Measurements from ENCODE around the gene TMEM245. TPM values are rescaled to one million over a fixed set of nuclear protein-coding genes. Genes with fewer than 3 reads are reported as not detected.

Gene TMEM245
- total RNA-seq, 1 experiment from 2014 or later: 54.0 TPM

DNA sequence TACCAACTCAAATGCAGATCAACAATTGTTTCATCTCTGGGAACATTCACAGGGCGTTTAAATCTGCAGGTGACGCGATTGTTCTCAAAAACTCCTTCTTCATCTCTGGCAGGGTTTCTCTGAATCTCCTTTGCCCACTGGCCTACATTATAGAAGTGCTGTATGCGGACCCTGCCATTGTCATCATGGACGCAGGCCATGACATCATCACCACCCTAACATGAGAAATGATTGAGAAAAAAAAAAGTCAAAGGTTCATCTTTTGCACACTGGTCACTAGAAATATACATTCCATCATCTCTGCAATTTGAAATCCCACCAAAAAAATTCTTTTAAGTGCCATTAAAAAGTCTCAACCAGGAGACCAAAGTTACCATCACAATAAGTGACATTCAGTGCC, 21.6 kb upstream of the TMEM245 start:
- POLR2A ChIA-PET: no interaction called here
- no peak for DNase-seq (ENCODE audit: low read depth, low spot score)

DNA sequence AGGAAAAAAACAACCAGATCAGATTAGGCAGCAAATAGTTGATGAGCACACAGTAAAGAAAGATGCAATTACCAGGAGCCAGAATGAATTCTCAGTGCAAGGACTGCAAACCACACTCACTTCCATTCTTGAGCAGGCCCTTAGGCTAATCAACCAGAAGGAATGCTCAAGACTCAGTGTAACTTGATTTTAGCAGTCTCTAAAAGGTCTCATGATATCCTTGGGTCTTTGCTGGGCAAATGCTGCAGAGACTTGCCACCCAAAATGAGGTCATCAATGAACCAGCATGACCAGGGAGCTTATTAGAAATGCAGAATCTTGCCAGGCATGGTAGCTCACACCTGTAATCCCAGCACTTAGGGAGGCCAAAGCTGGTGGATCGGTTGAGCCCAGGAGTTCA, 20.1 kb upstream of the TMEM245 start:
- no peaks in the 10 kb centered on the region for H3K4me1 ChIP-seq (ENCODE audit: control insufficient read depth, insufficient read depth, low read length)
- H3K4me3 ChIP-seq (ENCODE audit: low read depth in 2 of 2, low read length in 2 of 2): no peak overlapping the region
- ATAC-seq: no peak
- H3K27me3 ChIP-seq (ENCODE audit: control insufficient read depth, insufficient read depth, low read length): no peaks in the 10 kb centered on the region
- no peak overlapping the region for H3K27ac ChIP-seq (ENCODE audit: low read length)
- no peaks in the 10 kb centered on the region for H3K36me3 ChIP-seq (ENCODE audit: control insufficient read depth, insufficient read depth, low read length)
- POLR2A ChIA-PET: no interaction called here
- intact Hi-C loops (cut with micrococcal nuclease; ENCODE audit: unreplicated experiment) (no loop called here), in situ Hi-C loops (cut with HindIII; ENCODE audit: low pct_unique_long_range_greater_than_20kb, low sequenced_read_pairs) (no loop called here)
- CTCF ChIA-PET: no interaction called here
- TF ChIP-seq TCF7L2 (IDR thresholded peaks at IDR 0.05; ENCODE audit: low read depth, low read length) (no peak), POLR2AphosphoS5 (IDR thresholded peaks at IDR 0.05; ENCODE audit: low read depth, low read length) (no peak), SIN3A (IDR thresholded peaks at IDR 0.05; ENCODE audit: borderline replicate concordance, insufficient read depth, low read depth, low read length) (no peak)
- TF ChIP-seq, protein P1, sequence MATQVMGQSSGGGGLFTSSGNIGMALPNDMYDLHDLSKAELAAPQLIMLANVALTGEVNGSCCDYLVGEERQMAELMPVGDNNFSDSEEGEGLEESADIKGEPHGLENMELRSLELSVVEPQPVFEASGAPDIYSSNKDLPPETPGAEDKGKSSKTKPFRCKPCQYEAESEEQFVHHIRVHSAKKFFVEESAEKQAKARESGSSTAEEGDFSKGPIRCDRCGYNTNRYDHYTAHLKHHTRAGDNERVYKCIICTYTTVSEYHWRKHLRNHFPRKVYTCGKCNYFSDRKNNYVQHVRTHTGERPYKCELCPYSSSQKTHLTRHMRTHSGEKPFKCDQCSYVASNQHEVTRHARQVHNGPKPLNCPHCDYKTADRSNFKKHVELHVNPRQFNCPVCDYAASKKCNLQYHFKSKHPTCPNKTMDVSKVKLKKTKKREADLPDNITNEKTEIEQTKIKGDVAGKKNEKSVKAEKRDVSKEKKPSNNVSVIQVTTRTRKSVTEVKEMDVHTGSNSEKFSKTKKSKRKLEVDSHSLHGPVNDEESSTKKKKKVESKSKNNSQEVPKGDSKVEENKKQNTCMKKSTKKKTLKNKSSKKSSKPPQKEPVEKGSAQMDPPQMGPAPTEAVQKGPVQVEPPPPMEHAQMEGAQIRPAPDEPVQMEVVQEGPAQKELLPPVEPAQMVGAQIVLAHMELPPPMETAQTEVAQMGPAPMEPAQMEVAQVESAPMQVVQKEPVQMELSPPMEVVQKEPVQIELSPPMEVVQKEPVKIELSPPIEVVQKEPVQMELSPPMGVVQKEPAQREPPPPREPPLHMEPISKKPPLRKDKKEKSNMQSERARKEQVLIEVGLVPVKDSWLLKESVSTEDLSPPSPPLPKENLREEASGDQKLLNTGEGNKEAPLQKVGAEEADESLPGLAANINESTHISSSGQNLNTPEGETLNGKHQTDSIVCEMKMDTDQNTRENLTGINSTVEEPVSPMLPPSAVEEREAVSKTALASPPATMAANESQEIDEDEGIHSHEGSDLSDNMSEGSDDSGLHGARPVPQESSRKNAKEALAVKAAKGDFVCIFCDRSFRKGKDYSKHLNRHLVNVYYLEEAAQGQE (IDR thresholded peaks at IDR 0.05; ENCODE audit: insufficient read depth in 1 of 2, low read depth in 2 of 2, low read length in 1 of 2): no peak
- TF ChIP-seq, protein P2, sequence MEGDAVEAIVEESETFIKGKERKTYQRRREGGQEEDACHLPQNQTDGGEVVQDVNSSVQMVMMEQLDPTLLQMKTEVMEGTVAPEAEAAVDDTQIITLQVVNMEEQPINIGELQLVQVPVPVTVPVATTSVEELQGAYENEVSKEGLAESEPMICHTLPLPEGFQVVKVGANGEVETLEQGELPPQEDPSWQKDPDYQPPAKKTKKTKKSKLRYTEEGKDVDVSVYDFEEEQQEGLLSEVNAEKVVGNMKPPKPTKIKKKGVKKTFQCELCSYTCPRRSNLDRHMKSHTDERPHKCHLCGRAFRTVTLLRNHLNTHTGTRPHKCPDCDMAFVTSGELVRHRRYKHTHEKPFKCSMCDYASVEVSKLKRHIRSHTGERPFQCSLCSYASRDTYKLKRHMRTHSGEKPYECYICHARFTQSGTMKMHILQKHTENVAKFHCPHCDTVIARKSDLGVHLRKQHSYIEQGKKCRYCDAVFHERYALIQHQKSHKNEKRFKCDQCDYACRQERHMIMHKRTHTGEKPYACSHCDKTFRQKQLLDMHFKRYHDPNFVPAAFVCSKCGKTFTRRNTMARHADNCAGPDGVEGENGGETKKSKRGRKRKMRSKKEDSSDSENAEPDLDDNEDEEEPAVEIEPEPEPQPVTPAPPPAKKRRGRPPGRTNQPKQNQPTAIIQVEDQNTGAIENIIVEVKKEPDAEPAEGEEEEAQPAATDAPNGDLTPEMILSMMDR (IDR thresholded peaks at IDR 0.05): no peak
- DNase-seq (ENCODE audit: low read depth, low spot score): no peak
- no TSS peak for BruUV-seq (replicated peaks)
- H3K9me3 ChIP-seq (ENCODE audit: control insufficient read depth, insufficient read depth, low read depth, low read length): no peaks in the 10 kb centered on the region

More for the DNA sequence above, 21.6 kb upstream of the TMEM245 start:
- intact Hi-C loops (cut with micrococcal nuclease; ENCODE audit: unreplicated experiment) (no loop called here), in situ Hi-C loops (cut with HindIII; ENCODE audit: low pct_unique_long_range_greater_than_20kb, low sequenced_read_pairs) (no loop called here)
- CTCF ChIA-PET: no interaction called here
- Histone ChIP-seq H3K36me3 (ENCODE audit: control insufficient read depth, insufficient read depth, low read length) (no peaks in the 10 kb centered on the region), H3K4me3 (ENCODE audit: low read depth in 2 of 2, low read length in 2 of 2) (no peak overlapping the region), H3K4me1 (ENCODE audit: control insufficient read depth, insufficient read depth, low read length) (no peaks in the 10 kb centered on the region), H3K9me3 (ENCODE audit: control insufficient read depth, insufficient read depth, low read depth, low read length) (no peaks in the 10 kb centered on the region), H3K27ac (ENCODE audit: low read length) (no peak overlapping the region), H3K27me3 (ENCODE audit: control insufficient read depth, insufficient read depth, low read length) (no peaks in the 10 kb centered on the region)
- TF ChIP-seq TCF7L2 (IDR thresholded peaks at IDR 0.05; ENCODE audit: low read depth, low read length) (no peak), SIN3A (IDR thresholded peaks at IDR 0.05; ENCODE audit: borderline replicate concordance, insufficient read depth, low read depth, low read length) (no peak), POLR2AphosphoS5 (IDR thresholded peaks at IDR 0.05; ENCODE audit: low read depth, low read length) (no peak)
- TF ChIP-seq, protein P2 (IDR thresholded peaks at IDR 0.05): no peak
- TF ChIP-seq, protein P1 (IDR thresholded peaks at IDR 0.05; ENCODE audit: insufficient read depth in 1 of 2, low read depth in 2 of 2, low read length in 1 of 2): no peak
- BruUV-seq (replicated peaks): no TSS peak
- no peak for ATAC-seq

All from Panc1 (cell line).